GM12801 (cell line): ENCODE data around the gene DSCAML1.

Source experiments
- TF ChIP-seq, protein P1 (sequence below): IDR thresholded peaks from one replicate; pipeline ENCODE4 v1.5.1; 2011; ENCODE audit warnings: control low read depth; ENCODE audit not compliant: insufficient read length; ENCODE audit errors: extremely low read depth

The DSCAML1 gene

DNA sequence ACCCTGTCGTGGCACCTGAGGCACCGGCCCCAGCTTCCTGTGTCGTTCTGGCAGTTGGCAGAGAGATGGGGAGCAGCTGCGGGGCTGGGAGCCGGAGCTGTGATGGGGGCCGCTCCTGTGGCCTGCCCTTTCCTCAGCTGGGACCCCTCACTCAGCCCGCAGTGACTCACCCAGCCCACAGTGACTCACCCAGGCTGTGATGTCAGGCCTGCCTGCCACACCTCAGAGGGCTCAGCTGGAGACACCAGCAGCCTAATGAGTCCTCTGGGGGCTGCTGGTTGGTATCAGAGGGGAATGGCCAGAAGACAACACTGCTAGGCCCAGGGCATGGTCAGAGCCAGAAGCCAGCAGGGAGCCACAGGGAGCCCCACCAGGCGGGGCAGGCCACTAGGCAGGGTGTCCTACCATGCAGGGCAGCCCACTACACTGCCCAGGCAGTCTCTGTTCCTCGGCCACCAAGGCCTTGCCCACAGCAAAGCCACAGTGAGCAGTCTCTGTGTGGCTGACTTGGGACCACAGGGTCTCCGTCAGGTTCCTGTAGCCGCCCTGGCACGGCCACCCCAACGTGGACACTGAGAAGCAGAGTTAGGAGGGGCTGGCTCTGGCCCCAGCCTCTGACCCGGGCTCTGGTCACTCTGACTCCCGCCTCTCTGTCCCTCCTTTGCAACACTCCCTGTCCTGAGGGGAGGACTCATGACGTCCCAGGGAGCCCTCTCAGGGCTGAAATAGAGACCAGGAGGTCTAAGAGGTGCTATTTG lies 31.8 kb upstream of the DSCAML1 start:
- TF ChIP-seq, protein P1, sequence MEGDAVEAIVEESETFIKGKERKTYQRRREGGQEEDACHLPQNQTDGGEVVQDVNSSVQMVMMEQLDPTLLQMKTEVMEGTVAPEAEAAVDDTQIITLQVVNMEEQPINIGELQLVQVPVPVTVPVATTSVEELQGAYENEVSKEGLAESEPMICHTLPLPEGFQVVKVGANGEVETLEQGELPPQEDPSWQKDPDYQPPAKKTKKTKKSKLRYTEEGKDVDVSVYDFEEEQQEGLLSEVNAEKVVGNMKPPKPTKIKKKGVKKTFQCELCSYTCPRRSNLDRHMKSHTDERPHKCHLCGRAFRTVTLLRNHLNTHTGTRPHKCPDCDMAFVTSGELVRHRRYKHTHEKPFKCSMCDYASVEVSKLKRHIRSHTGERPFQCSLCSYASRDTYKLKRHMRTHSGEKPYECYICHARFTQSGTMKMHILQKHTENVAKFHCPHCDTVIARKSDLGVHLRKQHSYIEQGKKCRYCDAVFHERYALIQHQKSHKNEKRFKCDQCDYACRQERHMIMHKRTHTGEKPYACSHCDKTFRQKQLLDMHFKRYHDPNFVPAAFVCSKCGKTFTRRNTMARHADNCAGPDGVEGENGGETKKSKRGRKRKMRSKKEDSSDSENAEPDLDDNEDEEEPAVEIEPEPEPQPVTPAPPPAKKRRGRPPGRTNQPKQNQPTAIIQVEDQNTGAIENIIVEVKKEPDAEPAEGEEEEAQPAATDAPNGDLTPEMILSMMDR = no peak

DNA sequence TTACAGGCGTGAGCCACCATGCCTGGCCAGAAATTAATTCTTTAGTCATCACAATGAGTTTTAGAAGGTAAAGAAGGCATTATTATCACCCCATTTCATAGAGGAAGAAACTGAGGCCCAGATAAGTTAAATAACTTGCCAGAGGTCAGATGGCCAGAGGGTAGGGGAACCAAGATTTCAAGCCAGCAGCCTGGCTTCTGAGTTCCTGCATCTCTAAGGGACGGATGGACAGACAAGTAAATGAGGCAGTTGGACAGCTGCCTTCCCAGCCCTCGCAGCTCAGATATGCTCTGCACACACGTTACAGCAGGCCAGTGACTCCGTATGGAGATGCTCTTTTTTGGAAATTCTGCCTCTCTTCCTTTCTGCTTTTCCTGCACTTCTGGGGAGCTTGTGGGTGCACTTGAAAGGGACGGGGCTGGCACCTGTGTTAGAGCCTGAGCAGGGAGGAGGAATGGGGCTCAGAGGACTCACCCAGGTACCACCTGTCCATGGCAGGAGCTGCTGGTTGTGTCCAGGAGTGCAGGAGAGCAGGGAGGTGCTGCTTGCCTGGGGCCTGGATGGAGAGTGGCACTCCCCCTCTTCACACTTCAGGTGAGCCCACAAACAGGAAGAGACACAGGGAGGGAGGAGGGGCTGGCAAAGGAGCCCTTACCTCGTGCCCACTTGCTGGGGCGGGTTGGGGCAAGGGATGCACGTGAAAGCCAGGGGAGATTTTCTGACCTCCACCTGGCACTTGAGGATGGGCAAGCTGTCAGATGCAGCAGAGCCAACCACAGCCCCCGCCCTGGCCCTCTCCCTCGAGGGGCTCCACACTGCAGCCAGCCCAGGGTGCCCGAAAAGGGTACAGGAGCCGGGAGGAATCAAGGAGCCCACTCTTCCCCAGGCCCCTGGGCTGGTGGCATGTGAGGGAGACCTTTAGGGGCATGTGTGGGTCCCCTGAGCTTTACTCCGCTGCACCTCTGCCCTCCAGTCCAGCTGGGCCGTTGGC lies 30.8 kb upstream of the DSCAML1 start:
- TF ChIP-seq, protein P1 = no peak

DNA sequence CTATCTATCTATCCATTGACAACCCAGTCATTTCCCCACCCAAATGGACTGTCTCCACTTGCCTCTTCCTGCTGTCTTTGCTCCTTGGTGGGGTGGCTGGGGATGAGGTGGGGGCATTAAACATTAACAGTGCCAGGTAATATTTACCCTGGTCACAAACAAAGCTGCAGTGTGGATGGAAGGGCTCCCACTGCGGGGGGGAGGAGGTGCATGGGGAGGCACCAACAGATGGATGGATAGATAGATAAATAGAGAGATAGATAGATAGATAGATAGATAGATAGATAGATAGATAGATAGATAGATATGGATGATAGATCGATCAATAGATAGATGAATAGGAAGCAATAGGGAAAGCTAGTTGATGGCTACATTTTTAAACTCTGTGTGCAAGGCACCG lies 29.8 kb upstream of the DSCAML1 start:
- TF ChIP-seq, protein P1 = no peak

DNA sequence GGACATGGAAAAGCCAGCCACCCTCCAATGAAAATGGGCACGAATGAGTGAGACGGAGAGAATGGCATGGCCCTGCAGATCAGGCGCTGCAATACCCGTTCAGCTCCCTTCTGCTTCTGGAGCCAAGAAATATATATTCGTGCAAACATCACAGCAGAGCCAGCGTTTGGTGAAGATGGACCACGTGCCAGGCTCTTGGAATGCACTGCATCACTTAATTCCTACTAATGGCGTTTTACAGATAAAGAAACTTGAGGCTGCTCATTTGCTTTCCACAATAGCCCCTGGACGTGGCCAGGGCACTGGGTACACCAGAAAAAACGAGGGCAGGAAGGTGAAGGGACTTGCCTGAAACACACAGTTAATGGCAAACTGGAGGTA lies 29.2 kb upstream of the DSCAML1 start:
- TF ChIP-seq, protein P1 = no peak

- TF ChIP-seq, protein P1 = no peak
Measured at GRCh38 chr11:117825538-117826189, 28.6 kb upstream of the DSCAML1 start.

DNA sequence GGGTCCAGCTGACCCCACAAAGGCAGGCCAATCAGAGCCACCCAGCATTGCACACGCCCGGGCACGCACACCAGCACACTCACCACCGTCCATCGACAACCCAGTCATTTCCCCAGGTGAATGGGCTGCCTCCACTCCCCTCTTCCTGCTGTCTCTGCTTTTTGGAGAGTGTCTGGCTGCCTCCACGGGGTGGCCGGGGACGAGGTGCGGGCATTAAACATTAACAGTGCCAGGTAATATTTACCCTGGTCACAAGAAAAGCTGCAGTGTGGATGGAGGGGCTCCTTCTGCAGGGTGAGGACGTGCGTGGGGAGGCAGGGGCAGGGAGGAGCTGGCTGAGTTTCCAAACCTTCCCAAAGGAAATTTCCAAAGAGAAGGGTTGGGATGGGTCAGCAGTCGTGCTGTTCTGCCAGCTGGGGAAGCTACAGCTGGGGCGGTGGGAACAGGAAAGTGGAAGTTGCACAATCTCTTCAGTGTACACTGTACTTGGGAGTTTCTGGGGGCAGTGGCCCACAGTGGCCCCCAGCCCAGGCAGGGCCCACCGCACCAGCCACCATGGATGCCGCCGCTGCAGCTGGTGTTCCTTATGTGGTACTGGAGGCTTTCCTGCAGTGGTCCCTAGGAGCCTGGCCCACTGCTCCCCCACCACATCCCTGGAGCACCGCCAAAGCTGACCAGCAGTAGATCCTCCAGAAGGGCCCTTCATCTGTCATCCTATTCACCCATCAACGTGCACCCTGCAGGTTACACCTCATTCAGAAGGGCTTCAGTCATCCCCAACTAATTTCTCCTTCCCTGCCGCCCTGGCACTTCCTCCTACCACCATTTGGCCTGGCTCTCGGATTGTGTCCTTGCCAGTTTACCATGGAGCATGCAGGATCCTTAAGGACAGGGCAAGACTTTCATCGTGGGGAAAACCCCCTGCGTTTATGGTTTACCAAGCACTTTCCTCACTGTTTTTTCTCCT lies 27.8 kb upstream of the DSCAML1 start, which contains the start of gene FXYD2:
FXYD2 (minus strand) TSS at position 174 of the 967 bp plus-strand sequence; CDS start at position 108, 66 bp downstream.
- TF ChIP-seq, protein P1 = no peak
